HG02759 (cell line): Measurements from ENCODE around the gene ANAPC4.
"Not testable (repeated sequence)": the region's sequence is repeated elsewhere in the genome, so short reads cannot be mapped to it uniquely, and the experiment has no call there.

Experiments
- ATAC-seq: cut with Tn5 transposase; IDR thresholded peaks from one replicate; pipeline ENCODE4 v1.9.1; 2021; ENCODE audit warnings: mild to moderate bottlenecking, moderate library complexity; ENCODE audit not compliant: unreplicated experiment

Gene ANAPC4

GRCh38 chr4:25376754-25377571 is at the start of gene ANAPC4:
ANAPC4 (plus strand) TSS chr4:25377263; CDS start chr4:25377428, 165 bp downstream.
- ATAC-seq: peak; percentile 96

- not testable (repeated sequence) for ATAC-seq
Measured at GRCh38 chr4:25328463-25328862, 48.6 kb upstream of the ANAPC4 start.

- ATAC-seq: no peak
Measured at GRCh38 chr4:25330335-25330734, 46.7 kb upstream of the ANAPC4 start.

- peak; percentile 76 for ATAC-seq
Measured at GRCh38 chr4:25330905-25331808, 45.9 kb upstream of the ANAPC4 start.

- no peak for ATAC-seq
Measured at GRCh38 chr4:25343671-25344070, 33.4 kb upstream of the ANAPC4 start.

GRCh38 chr4:25345744-25346143 is 31.3 kb upstream of the ANAPC4 start:
- ATAC-seq: no peak

GRCh38 chr4:25346913-25347312 is 30.1 kb upstream of the ANAPC4 start:
- no peak for ATAC-seq

- ATAC-seq: no peak
Measured at GRCh38 chr4:25347473-25347872, 29.6 kb upstream of the ANAPC4 start.

- no peak for ATAC-seq
Measured at GRCh38 chr4:25347971-25348370, 29.1 kb upstream of the ANAPC4 start.

- ATAC-seq: no peak
Measured at GRCh38 chr4:25350561-25350960, 26.5 kb upstream of the ANAPC4 start.

- ATAC-seq: no peak
Measured at GRCh38 chr4:25351777-25352416, 25.2 kb upstream of the ANAPC4 start.

- no peak for ATAC-seq
Measured at GRCh38 chr4:25356068-25356467, 21.0 kb upstream of the ANAPC4 start.

GRCh38 chr4:25358515-25359275 is 18.4 kb upstream of the ANAPC4 start:
- ATAC-seq: no peak

GRCh38 chr4:25361253-25361652 is 15.8 kb upstream of the ANAPC4 start:
- no peak for ATAC-seq

GRCh38 chr4:25367004-25367621 is 9.9 kb upstream of the ANAPC4 start:
- no peak for ATAC-seq

- no peak for ATAC-seq
Measured at GRCh38 chr4:25367877-25368276, 9.2 kb upstream of the ANAPC4 start.

- ATAC-seq: no peak
Measured at GRCh38 chr4:25368315-25368714, 8.7 kb upstream of the ANAPC4 start.

GRCh38 chr4:25370242-25370641 is 6.8 kb upstream of the ANAPC4 start:
- ATAC-seq: no peak

- ATAC-seq: not testable (repeated sequence)
Measured at GRCh38 chr4:25372549-25372948, 4.5 kb upstream of the ANAPC4 start.
